Measurements from ENCODE around the gene ZBP1.

DNA sequence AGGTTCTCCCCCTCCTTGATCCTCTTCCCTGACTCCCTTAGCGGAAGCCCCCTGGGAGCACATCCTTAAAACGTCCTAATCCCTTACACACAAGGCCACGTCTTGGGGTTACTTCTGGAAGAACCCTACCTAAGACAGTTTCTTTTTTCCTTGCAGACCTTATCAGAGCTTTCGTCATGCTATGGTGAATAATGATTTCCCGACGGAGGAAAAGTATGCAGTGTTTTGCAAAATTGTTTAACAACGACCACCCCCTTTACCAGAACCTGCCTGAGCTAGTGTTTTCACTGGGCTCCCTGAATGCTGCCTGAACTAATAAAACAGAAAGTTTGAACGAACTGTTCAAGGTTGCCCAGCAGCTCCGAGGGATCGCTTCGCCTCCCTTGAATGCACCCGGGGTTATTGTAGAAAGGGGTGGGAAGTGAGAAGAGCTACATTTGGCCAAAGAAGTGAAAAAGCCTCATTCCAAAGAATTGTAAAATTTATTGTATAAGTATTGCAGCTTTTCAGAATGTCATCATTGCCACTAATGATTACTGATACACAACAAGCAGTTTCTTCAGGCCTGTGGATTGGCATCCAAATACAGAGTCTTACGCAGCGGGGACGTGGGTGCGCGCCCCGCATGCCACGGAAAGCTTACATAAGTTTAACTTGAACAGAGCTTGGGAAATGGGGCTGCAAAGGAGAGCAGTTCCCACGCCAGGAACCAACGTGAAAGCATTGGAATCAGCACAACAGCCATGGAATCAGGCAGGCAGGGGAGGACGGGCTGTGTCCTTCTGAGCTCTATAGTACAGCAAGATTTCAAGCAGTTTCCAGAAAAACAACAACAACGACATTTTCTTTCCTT is 27.9 kb upstream of the ZBP1 start:
- TF ChIP-seq, protein P1, sequence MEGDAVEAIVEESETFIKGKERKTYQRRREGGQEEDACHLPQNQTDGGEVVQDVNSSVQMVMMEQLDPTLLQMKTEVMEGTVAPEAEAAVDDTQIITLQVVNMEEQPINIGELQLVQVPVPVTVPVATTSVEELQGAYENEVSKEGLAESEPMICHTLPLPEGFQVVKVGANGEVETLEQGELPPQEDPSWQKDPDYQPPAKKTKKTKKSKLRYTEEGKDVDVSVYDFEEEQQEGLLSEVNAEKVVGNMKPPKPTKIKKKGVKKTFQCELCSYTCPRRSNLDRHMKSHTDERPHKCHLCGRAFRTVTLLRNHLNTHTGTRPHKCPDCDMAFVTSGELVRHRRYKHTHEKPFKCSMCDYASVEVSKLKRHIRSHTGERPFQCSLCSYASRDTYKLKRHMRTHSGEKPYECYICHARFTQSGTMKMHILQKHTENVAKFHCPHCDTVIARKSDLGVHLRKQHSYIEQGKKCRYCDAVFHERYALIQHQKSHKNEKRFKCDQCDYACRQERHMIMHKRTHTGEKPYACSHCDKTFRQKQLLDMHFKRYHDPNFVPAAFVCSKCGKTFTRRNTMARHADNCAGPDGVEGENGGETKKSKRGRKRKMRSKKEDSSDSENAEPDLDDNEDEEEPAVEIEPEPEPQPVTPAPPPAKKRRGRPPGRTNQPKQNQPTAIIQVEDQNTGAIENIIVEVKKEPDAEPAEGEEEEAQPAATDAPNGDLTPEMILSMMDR (IDR thresholded peaks at IDR 0.05): no peak
- TF ChIP-seq POLR2A (IDR thresholded peaks at IDR 0.05): no peak
